HG03439 (cell line): Measurements from ENCODE around the gene LGALS1.
"Not testable (repeated sequence)": the region's sequence is repeated elsewhere in the genome, so short reads cannot be mapped to it uniquely, and the experiment has no call there.

Source experiments
- ATAC-seq: cut with Tn5 transposase; IDR thresholded peaks from one replicate; pipeline ENCODE4 v1.9.1; 2021; ENCODE audit warnings: mild to moderate bottlenecking, moderate library complexity; ENCODE audit not compliant: unreplicated experiment

LGALS1 gene

GRCh38 chr22:37686002-37686982, 10.9 kb downstream of the LGALS1 start, which contains the start of gene NOL12:
Gene NOL12, plus strand, starts transcription at chr22:37686343. Its CDS starts 50 bp downstream, at chr22:37686393.
- peak; percentile 72 for ATAC-seq

GRCh38 chr22:37690407-37690806, 15.0 kb downstream of the LGALS1 start:
- no peak for ATAC-seq

- ATAC-seq, result no peak
Measured at GRCh38 chr22:37690901-37691504, 15.6 kb downstream of the LGALS1 start.

GRCh38 chr22:37692627-37693285, 17.3 kb downstream of the LGALS1 start:
- ATAC-seq, result no peak

- ATAC-seq, result not testable (repeated sequence)
Measured at GRCh38 chr22:37694131-37694530, 18.7 kb downstream of the LGALS1 start.

GRCh38 chr22:37696260-37696656, 20.8 kb downstream of the LGALS1 start:
- not testable (repeated sequence) for ATAC-seq

GRCh38 chr22:37696657-37697537, 21.5 kb downstream of the LGALS1 start, which contains the start of gene TRIOBP:
Gene TRIOBP, plus strand, starts transcription at chr22:37697048. Its CDS starts 4,318 bp downstream, at chr22:37701366.
- peak; percentile 73 for ATAC-seq

- ATAC-seq, result no peak
Measured at GRCh38 chr22:37697538-37697835, 22.1 kb downstream of the LGALS1 start.

GRCh38 chr22:37701141-37701786, 25.8 kb downstream of the LGALS1 start:
- no peak for ATAC-seq

- no peak for ATAC-seq
Measured at GRCh38 chr22:37703906-37704305, 28.5 kb downstream of the LGALS1 start.

GRCh38 chr22:37704645-37705044, 29.2 kb downstream of the LGALS1 start:
- ATAC-seq, result no peak

- no peak for ATAC-seq
Measured at GRCh38 chr22:37705205-37705604, 29.8 kb downstream of the LGALS1 start.

- no peak for ATAC-seq
Measured at GRCh38 chr22:37708580-37709444, 33.4 kb downstream of the LGALS1 start.

- ATAC-seq, result no peak
Measured at GRCh38 chr22:37709445-37709765, 34.0 kb downstream of the LGALS1 start.

GRCh38 chr22:37710675-37711074, 35.2 kb downstream of the LGALS1 start:
- ATAC-seq, result no peak

- ATAC-seq, result no peak
Measured at GRCh38 chr22:37711490-37711889, 36.1 kb downstream of the LGALS1 start.

- ATAC-seq, result no peak
Measured at GRCh38 chr22:37713761-37714160, 38.3 kb downstream of the LGALS1 start.

GRCh38 chr22:37714634-37715033, 39.2 kb downstream of the LGALS1 start:
- no peak for ATAC-seq

- no peak for ATAC-seq
Measured at GRCh38 chr22:37715760-37716159, 40.3 kb downstream of the LGALS1 start.
